Measurements from ENCODE around the gene SPDEF. TPM values are rescaled to one million over a fixed set of nuclear protein-coding genes. Genes with fewer than 3 reads are reported as not detected.

Gene SPDEF
- total RNA-seq, 1 experiment from 2014 or later: not detected

DNA sequence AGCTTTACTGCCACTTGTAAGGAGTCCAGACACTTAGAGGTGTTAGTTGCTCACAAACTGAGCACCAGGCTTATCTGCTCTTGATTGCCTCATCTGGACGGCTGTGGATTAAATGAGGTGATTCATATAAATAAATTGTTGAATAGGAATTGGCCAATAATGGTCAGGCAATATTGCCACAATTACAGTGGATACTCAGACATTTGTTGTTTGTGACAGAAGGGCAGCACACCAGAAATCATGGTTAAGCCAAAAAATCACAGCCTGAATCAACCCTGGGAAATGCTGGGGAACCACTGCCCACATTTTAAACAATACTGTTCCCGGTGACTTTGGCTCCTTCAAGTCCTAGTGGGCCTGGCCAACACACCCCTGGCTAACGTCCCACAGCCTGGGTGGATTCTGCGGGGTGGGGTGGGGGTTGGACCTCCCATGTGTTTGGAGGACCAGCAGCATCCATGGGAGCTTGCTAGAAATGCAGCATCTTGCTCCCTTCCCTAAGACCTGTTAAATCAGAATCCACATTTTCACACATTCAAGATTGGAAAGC lies 29.5 kb upstream of the SPDEF start:
- no peak for DNase-seq (ENCODE audit: low read depth, low spot score)
- in situ Hi-C loops (cut with HindIII; ENCODE audit: low pct_unique_long_range_greater_than_20kb, low sequenced_read_pairs): no loop called here

GRCh38 chr6:34585108-34585507 lies 29.0 kb upstream of the SPDEF start:
- no peak for DNase-seq (ENCODE audit: low read depth, low spot score)
- in situ Hi-C loops (cut with HindIII; ENCODE audit: low pct_unique_long_range_greater_than_20kb, low sequenced_read_pairs): no loop called here

DNA sequence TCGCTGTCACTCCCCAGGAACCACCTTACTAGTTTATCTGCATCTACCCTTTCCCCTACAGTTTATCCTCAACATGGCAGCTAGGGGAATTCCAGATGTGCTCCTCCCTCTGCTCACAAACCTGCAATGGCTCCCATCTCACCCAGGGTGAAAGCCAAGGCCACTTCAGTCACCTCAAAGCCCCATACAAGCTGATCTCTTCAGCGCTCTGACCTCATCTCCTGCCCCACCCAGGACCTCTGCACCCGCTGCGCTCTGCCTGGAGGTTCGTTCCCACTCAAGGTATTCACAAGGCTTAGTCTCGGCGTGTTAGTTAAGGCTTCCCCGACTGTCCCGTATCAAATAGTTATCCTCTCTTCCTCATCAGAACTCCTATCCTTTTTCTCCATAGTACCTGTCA lies 28.6 kb upstream of the SPDEF start:
- in situ Hi-C loops (cut with HindIII; ENCODE audit: low pct_unique_long_range_greater_than_20kb, low sequenced_read_pairs): no loop called here
- no peak for DNase-seq (ENCODE audit: low read depth, low spot score)

DNA sequence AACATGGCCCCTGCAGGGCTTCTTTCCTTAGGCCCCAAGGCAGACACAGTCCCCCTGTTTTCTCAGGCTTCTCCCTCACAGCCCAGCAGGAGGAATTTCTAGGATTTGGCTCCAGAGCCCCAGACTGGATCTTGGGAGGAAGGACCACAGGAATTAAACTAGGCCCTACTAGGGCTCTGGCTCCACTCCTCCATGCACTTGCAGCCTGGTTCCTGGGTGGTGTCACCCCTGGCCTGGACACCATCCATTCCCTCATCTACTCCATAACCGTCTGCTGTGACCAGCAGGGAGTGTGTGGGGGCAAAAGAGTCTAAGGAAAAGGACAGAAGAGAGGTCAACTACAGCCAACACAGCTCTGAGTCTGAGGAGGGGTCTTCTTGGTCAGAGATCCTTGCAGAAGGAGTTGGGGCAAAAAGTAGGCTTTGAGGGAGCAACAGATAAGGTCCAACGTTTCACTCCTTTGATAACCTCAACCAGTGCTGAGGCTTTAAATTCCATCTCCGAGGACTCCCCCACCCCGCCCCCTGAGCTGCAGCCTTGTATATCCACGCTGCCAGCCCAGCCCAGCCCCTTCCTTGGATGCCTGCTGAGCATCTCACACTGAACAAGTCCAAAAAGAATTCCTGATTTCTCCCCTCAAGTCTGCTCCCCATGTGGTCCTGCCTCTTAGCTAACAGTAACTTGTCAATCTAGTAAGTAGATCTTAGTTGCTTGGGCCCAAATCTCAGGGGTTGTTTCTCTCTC lies 27.9 kb upstream of the SPDEF start:
- no peak for DNase-seq (ENCODE audit: low read depth, low spot score)
- in situ Hi-C loops (cut with HindIII; ENCODE audit: low pct_unique_long_range_greater_than_20kb, low sequenced_read_pairs): no loop called here

GRCh38 chr6:34583461-34583860 lies 27.3 kb upstream of the SPDEF start:
- DNase-seq (ENCODE audit: low read depth, low spot score): no peak
- in situ Hi-C loops (cut with HindIII; ENCODE audit: low pct_unique_long_range_greater_than_20kb, low sequenced_read_pairs): no loop called here

- no peak for DNase-seq (ENCODE audit: low read depth, low spot score)
- in situ Hi-C loops (cut with HindIII; ENCODE audit: low pct_unique_long_range_greater_than_20kb, low sequenced_read_pairs): no loop called here
These were observed 25.4 kb upstream of the SPDEF start for GRCh38 chr6:34581561-34581920.

GRCh38 chr6:34580707-34581560 lies 24.8 kb upstream of the SPDEF start:
- in situ Hi-C loops (cut with HindIII; ENCODE audit: low pct_unique_long_range_greater_than_20kb, low sequenced_read_pairs): no loop called here
- DNase-seq (ENCODE audit: low read depth, low spot score): no peak

GRCh38 chr6:34578445-34579262 lies 22.5 kb upstream of the SPDEF start:
- in situ Hi-C loops (cut with HindIII; ENCODE audit: low pct_unique_long_range_greater_than_20kb, low sequenced_read_pairs): no loop called here
- DNase-seq (ENCODE audit: low read depth, low spot score): no peak

- no peak for DNase-seq (ENCODE audit: low read depth, low spot score)
- in situ Hi-C loops (cut with HindIII; ENCODE audit: low pct_unique_long_range_greater_than_20kb, low sequenced_read_pairs): no loop called here
These were observed 20.3 kb upstream of the SPDEF start for GRCh38 chr6:34576286-34576955.

- DNase-seq (ENCODE audit: low read depth, low spot score): no peak
- in situ Hi-C loops (cut with HindIII; ENCODE audit: low pct_unique_long_range_greater_than_20kb, low sequenced_read_pairs): no loop called here
These were observed 19.2 kb upstream of the SPDEF start for GRCh38 chr6:34575326-34575725.

DNA sequence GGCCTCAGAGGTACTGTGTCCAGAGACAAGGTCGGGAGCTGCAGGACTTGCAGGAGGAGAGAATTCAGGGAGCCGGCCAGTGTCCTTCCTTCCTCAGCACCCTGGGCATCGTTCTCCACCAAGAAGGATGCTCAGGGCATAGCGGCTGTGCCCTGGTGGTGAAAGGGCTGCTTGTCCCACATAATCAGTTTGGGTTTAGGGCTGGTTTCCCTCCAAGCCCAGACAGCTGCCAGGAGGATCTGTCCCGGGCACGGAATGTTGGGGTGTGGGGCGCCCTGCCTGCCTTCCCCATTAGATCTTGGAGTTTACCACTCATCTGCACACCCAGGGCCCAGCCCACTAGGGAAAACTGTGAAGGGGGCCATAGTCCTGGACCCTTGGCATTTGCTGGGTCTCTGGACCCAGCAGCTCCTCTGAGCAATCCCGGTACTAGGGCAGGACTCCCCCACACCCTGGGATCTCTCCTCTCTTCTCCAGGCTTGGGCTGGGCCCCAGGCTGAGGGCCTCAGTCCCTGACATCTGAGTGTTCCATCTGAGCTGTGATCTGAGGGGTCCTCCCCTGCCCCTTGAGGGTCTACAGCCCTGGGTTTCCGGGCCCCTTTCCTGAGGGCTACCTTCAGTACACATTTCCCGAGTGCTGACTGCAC lies 18.6 kb upstream of the SPDEF start:
- no peak for DNase-seq (ENCODE audit: low read depth, low spot score)
- in situ Hi-C loops (cut with HindIII; ENCODE audit: low pct_unique_long_range_greater_than_20kb, low sequenced_read_pairs): no loop called here

- in situ Hi-C loops (cut with HindIII; ENCODE audit: low pct_unique_long_range_greater_than_20kb, low sequenced_read_pairs): no loop called here
These were observed 17.5 kb upstream of the SPDEF start for GRCh38 chr6:34573567-34574183.

DNA sequence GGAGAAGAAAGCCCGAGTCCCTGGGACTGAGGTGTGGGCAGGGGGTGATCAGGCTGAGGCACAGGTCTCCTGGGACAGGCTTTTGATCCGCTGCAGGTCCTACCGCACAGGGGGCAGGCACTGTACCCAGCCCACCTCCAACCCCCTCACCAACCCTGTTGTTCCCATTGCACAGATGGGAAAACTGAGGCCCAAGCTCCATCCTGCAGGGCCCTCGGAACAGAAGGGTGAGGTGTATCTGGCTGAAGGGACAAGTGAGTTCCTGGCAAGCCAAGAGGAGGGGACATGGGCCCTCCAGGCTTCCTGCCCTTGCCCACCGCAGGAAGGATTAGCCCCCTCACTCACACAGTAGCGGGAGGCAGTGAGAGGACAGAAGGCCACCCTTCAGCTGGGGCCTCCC lies 16.5 kb upstream of the SPDEF start:
- DNase-seq (ENCODE audit: low read depth, low spot score): no peak
- in situ Hi-C loops (cut with HindIII; ENCODE audit: low pct_unique_long_range_greater_than_20kb, low sequenced_read_pairs): no loop called here

More at GRCh38 chr6:34573567-34574183, 17.5 kb upstream of the SPDEF start:
- DNase-seq (ENCODE audit: low read depth, low spot score): no peak

DNA sequence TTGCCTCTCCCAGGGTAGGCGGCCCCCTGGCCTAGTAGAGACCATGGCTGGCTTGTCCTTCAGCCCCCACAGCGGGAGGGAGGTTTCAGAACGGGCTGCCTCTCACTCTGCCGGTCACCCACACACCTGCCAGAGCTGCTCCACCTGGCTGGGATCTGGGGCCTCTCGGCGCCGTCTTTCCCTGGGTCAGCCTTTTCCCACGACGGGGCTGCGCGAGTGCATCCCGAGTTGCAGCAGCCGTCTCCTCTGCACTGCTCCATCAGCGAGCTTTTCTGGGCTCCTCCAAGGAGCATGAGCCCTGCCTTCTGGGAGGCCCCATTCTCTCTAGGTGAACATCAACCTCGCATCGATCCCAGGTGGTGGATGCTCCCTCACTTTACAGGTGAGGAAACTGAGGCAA lies 15.9 kb upstream of the SPDEF start:
- no peak for DNase-seq (ENCODE audit: low read depth, low spot score)
- in situ Hi-C loops (cut with HindIII; ENCODE audit: low pct_unique_long_range_greater_than_20kb, low sequenced_read_pairs): no loop called here

- in situ Hi-C loops (cut with HindIII; ENCODE audit: low pct_unique_long_range_greater_than_20kb, low sequenced_read_pairs): no loop called here
- no peak for DNase-seq (ENCODE audit: low read depth, low spot score)
These were observed 15.3 kb upstream of the SPDEF start for GRCh38 chr6:34571388-34571787.

GRCh38 chr6:34570066-34570833 lies 14.1 kb upstream of the SPDEF start:
- DNase-seq (ENCODE audit: low read depth, low spot score): no peak
- in situ Hi-C loops (cut with HindIII; ENCODE audit: low pct_unique_long_range_greater_than_20kb, low sequenced_read_pairs): no loop called here

Data from SK-MEL-5 (cell line).